Dermis microvascular lymphatic vessel endothelial cell (primary cell): ENCODE results near the gene TMEM30A. TPM values are rescaled to one million over a fixed set of nuclear protein-coding genes. Genes with fewer than 3 reads are reported as not detected.

ENCODE experiments used
- DNase-seq, 2 donors: peaks; one replicate each; pipeline versions ENCODE4 v3.0.0 to v3.0.0-alpha.2; 2010; ENCODE audit warnings: low read depth in 2 of 2
- total RNA-seq: library from RNA; depleted of rRNA; stranded (reverse); fragments of >200 nt; gene quantifications from 2 replicates; pipeline ENCODE4 v1.2.1, GENCODE V29; 2014

The TMEM30A gene
- total RNA-seq, 1 donor from 2014 or later = 121 TPM

GRCh38 chr6:75219263-75219662 lies 65.3 kb downstream of the TMEM30A start:
- DNase-seq = no peak

- peak; percentile 71 to 74 for DNase-seq
Measured at GRCh38 chr6:75217193-75217592, 67.4 kb downstream of the TMEM30A start.

GRCh38 chr6:75215291-75215690 lies 69.3 kb downstream of the TMEM30A start:
- no peak for DNase-seq

- no peak for DNase-seq
Measured at GRCh38 chr6:75213732-75214131, 70.9 kb downstream of the TMEM30A start.

- peak in 1 of 2 donors; percentile 50 for DNase-seq
Measured at GRCh38 chr6:75213112-75213511, 71.5 kb downstream of the TMEM30A start.

- DNase-seq = no peak
Measured at GRCh38 chr6:75211920-75212590, 72.5 kb downstream of the TMEM30A start.

GRCh38 chr6:75210885-75211739 lies 73.5 kb downstream of the TMEM30A start:
- DNase-seq = peak; percentile 43 to 70

GRCh38 chr6:75209184-75209723 lies 75.3 kb downstream of the TMEM30A start:
- DNase-seq = no peak

GRCh38 chr6:75208298-75209183 lies 76.1 kb downstream of the TMEM30A start:
- DNase-seq = peak; percentile 46 to 75

GRCh38 chr6:75206576-75207342 lies 77.8 kb downstream of the TMEM30A start:
- no peak for DNase-seq

- peak in 1 of 2 donors; percentile 69 for DNase-seq
Measured at GRCh38 chr6:75205776-75206575, 78.6 kb downstream of the TMEM30A start, which contains the start of gene COL12A1. Gene COL12A1 (minus strand): TSS chr6:75206053. CDS start chr6:75202792, 3,261 bp downstream.

- DNase-seq = no peak
Measured at GRCh38 chr6:75204959-75205775, 79.4 kb downstream of the TMEM30A start.

GRCh38 chr6:75204217-75204958 lies 80.2 kb downstream of the TMEM30A start:
- DNase-seq = peak; percentile 74 to 87

- no peak for DNase-seq
Measured at GRCh38 chr6:75203721-75204120, 80.9 kb downstream of the TMEM30A start.
